Measurements from ENCODE around the gene GPR180. TPM values are rescaled to one million over a fixed set of nuclear protein-coding genes. Genes with fewer than 3 reads are reported as not detected.

The GPR180 gene
- total RNA-seq, 1 experiment from 2014 or later, result 5.1 TPM

Other genes starting within 250 kb of the GPR180 start
- gene DCT, start 122.2 kb upstream of the GPR180 start, total RNA-seq (2014; rRNA removed; shearing (Covaris generic)), result 0.29 TPM in 1 of 2 replicates, not detected in the other
- 11.8 and 22.2 TPM in 2 replicates for gene TGDS, start 5.7 kb upstream of the GPR180 start, total RNA-seq (2014; rRNA removed; shearing (Covaris generic))
- gene SOX21, start 110.7 kb downstream of the GPR180 start, total RNA-seq (2014; rRNA removed; shearing (Covaris generic)), result 0.17 and 0.42 TPM in 2 replicates

Data from Daoy (cell line).